ENCODE data around the gene HACL1.
A peak's percentile ranks its signal among the peaks of the same experiment; 100 is the strongest.

The HACL1 gene

GRCh38 chr3:15601399-15602145, at the start of gene HACL1, which contains the start of gene BTD:
HACL1 (minus strand) TSS chr3:15601569; CDS start chr3:15601463, 106 bp downstream.
BTD (plus strand) TSS chr3:15601745; CDS start chr3:15635440, 33,695 bp downstream.
- peak; percentile 86 for FAIRE-seq

GRCh38 chr3:15649858-15650257, 48.5 kb upstream of the HACL1 start:
- no peak for FAIRE-seq

More at GRCh38 chr3:15601399-15602145, at the start of gene HACL1, which contains the start of gene BTD:
- peak; percentile 94 for DNase-seq (ENCODE audit: insufficient read length, low spot score)

GRCh38 chr3:15649341-15649740, 48.0 kb upstream of the HACL1 start:
- FAIRE-seq (no peak), DNase-seq (ENCODE audit: insufficient read length, low spot score) (no peak)

More at GRCh38 chr3:15649858-15650257, 48.5 kb upstream of the HACL1 start:
- DNase-seq (ENCODE audit: insufficient read length, low spot score), result no peak

GRCh38 chr3:15647611-15648167, 46.3 kb upstream of the HACL1 start:
- FAIRE-seq (no peak), DNase-seq (ENCODE audit: insufficient read length, low spot score) (peak; percentile 45)

GRCh38 chr3:15646851-15647511, 45.6 kb upstream of the HACL1 start:
- DNase-seq (ENCODE audit: insufficient read length, low spot score), result peak; percentile 79
- FAIRE-seq, result no peak

- FAIRE-seq (peak; percentile 44), DNase-seq (ENCODE audit: insufficient read length, low spot score) (peak; percentile 85)
Measured at GRCh38 chr3:15645740-15646501, 44.6 kb upstream of the HACL1 start.

GRCh38 chr3:15645246-15645645, 43.9 kb upstream of the HACL1 start:
- FAIRE-seq, result no peak
- no peak for DNase-seq (ENCODE audit: insufficient read length, low spot score)

GRCh38 chr3:15638891-15639262, 37.5 kb upstream of the HACL1 start:
- FAIRE-seq (no peak), DNase-seq (ENCODE audit: insufficient read length, low spot score) (no peak)

- DNase-seq (ENCODE audit: insufficient read length, low spot score) (no peak), FAIRE-seq (no peak)
Measured at GRCh38 chr3:15638193-15638890, 37.0 kb upstream of the HACL1 start.

GRCh38 chr3:15637131-15637951, 36.0 kb upstream of the HACL1 start:
- no peak for FAIRE-seq
- no peak for DNase-seq (ENCODE audit: insufficient read length, low spot score)

GRCh38 chr3:15636028-15636709, 34.8 kb upstream of the HACL1 start:
- peak; percentile 70 for DNase-seq (ENCODE audit: insufficient read length, low spot score)
- no peak for FAIRE-seq

- FAIRE-seq (no peak), DNase-seq (ENCODE audit: insufficient read length, low spot score) (no peak)
Measured at GRCh38 chr3:15635121-15635661, 33.8 kb upstream of the HACL1 start.

GRCh38 chr3:15634671-15635070, 33.3 kb upstream of the HACL1 start:
- FAIRE-seq (no peak), DNase-seq (ENCODE audit: insufficient read length, low spot score) (no peak)

GRCh38 chr3:15633766-15634598, 32.6 kb upstream of the HACL1 start:
- FAIRE-seq (no peak), DNase-seq (ENCODE audit: insufficient read length, low spot score) (peak; percentile 55)

GRCh38 chr3:15633159-15633558, 31.8 kb upstream of the HACL1 start:
- FAIRE-seq, result no peak
- DNase-seq (ENCODE audit: insufficient read length, low spot score), result no peak

- DNase-seq (ENCODE audit: insufficient read length, low spot score), result no peak
- no peak for FAIRE-seq
Measured at GRCh38 chr3:15632212-15632580, 30.8 kb upstream of the HACL1 start.

GRCh38 chr3:15631426-15632211, 30.2 kb upstream of the HACL1 start:
- DNase-seq (ENCODE audit: insufficient read length, low spot score), result no peak

More at GRCh38 chr3:15631426-15632211, 30.2 kb upstream of the HACL1 start:
- no peak for FAIRE-seq

Measured in HTR-8/SVneo (cell line).